ENCODE measurements around the gene KCNK18. TPM values are rescaled to one million over a fixed set of nuclear protein-coding genes. Genes with fewer than 3 reads are reported as not detected.

The KCNK18 gene
- total RNA-seq, 1 experiment from 2014 or later, result not detected

GRCh38 chr10:117250411-117250810 is 53.1 kb downstream of the KCNK18 start:
- no peak for DNase-seq (ENCODE audit: low read depth)

- DNase-seq (ENCODE audit: low read depth), result no peak
Measured at GRCh38 chr10:117253908-117254307, 56.6 kb downstream of the KCNK18 start.

- DNase-seq (ENCODE audit: low read depth), result no peak
Measured at GRCh38 chr10:117254338-117254737, 57.0 kb downstream of the KCNK18 start.

- DNase-seq (ENCODE audit: low read depth), result no peak
Measured at GRCh38 chr10:117254774-117255735, 57.8 kb downstream of the KCNK18 start.

GRCh38 chr10:117255835-117256460 is 58.7 kb downstream of the KCNK18 start:
- DNase-seq (ENCODE audit: low read depth), result no peak

GRCh38 chr10:117256910-117257309 is 59.6 kb downstream of the KCNK18 start:
- DNase-seq (ENCODE audit: low read depth), result no peak

- no peak for DNase-seq (ENCODE audit: low read depth)
Measured at GRCh38 chr10:117257721-117258120, 60.4 kb downstream of the KCNK18 start.

GRCh38 chr10:117259279-117259678 is 62.0 kb downstream of the KCNK18 start:
- no peak for DNase-seq (ENCODE audit: low read depth)

Other genes starting within 250 kb of the KCNK18 start
- gene SHTN1, start 192.3 kb upstream of the KCNK18 start, total RNA-seq (2014; rRNA removed; shearing (Covaris generic)), result 3.4 and 3.6 TPM in 2 replicates
- gene VAX1, start 59.2 kb upstream of the KCNK18 start, total RNA-seq (2014; rRNA removed; shearing (Covaris generic)), result not detected in 2 replicates
- not detected in 2 replicates for gene SLC18A2, start 43.6 kb downstream of the KCNK18 start, total RNA-seq (2014; rRNA removed; shearing (Covaris generic))
- gene PDZD8, start 178.0 kb downstream of the KCNK18 start, total RNA-seq (2014; rRNA removed; shearing (Covaris generic)), result 8.5 and 11.9 TPM in 2 replicates